ENCODE results near the gene C10orf90.
"Not testable (repeated sequence)": the region's sequence is repeated elsewhere in the genome, so short reads cannot be mapped to it uniquely, and the experiment has no call there.

The C10orf90 gene

DNA sequence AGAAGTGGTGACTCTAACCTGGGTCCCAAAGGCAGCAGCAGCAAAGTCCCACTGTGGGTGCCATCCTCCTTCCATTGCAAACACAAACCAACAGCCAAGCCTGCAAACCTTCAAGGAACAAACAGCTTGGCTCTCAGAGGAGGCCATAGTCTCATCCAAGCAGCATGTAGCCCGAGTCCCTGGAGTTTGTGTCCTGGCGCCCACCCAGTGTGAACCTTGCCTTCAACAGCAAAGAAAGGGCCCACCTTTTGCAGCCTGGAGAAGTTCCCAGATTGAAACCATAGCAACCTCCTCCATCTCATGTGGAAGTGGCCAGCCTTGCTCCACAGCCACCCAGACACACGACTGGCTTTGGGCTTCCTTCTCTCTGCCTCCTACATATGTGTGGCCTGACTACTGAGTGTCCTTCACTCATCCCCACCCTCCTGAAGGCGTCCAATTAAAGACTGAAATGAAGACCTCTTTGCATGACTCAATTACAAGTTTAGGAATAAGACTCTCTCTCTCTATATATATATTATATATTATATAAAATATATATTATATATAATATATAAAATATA is 106.1 kb downstream of the C10orf90 start:
- in situ Hi-C loops (cut with MboI; ENCODE audit: low pct_unique_long_range_greater_than_20kb, low sequenced_read_pairs): no loop called here
- DNase-seq: peak; percentile 35

DNA sequence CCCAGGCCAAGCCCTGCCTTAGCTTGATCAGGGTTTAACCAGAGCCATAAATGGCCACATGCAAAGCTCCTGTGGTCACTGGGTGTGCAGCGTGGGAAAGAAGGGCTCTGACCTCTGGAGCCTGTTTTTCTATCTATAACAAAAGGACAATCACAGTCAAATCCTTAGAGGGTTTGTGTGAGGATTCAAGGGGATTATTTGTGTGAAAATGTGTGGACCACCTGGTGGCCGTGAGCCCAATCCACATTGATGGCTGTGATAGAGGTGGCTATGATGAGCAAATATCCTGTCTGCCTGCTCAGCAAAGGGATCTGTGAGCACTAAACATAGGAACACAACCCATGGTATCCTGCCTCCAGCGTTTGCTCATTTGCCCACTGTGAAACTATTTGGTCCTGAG is 107.1 kb downstream of the C10orf90 start:
- DNase-seq: no peak
- in situ Hi-C loops (cut with MboI; ENCODE audit: low pct_unique_long_range_greater_than_20kb, low sequenced_read_pairs): no loop called here

DNA sequence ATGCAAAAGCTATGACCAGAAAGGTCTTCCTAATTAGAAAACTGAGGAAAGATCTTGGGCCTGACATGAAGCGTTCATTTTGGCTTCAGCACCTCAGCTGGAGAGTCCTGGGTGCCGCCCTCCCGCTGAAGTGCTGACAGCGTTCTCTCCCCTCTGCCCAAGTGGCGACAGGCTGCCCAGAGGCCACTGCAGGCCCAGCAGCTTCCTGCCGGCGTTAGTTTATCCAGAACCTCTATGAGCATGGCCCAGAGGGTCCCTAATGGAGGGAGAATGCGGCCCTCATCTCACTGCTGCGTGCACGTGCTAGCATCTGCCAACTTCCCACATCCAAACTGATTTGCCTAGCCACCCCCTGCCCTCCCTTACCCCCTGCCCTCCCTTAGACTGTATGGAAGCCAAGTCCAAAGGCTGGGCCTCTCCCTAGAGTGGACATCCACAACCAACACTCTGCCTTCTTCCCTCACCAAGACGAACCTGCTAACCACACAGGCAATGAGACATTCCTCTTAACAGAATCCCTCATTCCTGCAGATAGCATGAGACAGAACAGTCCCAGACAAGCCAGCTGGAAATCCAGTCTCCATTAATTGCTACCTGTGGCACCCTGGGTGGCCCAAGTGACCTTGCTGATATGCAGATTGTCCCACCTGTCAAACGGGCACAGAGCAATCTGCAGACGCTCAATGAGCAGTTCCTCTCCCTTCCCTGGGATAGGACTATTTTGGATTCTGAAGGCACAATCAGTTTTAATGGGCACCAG is 108.4 kb downstream of the C10orf90 start:
- in situ Hi-C loops (cut with MboI; ENCODE audit: low pct_unique_long_range_greater_than_20kb, low sequenced_read_pairs): no loop called here
- no peak for DNase-seq

DNA sequence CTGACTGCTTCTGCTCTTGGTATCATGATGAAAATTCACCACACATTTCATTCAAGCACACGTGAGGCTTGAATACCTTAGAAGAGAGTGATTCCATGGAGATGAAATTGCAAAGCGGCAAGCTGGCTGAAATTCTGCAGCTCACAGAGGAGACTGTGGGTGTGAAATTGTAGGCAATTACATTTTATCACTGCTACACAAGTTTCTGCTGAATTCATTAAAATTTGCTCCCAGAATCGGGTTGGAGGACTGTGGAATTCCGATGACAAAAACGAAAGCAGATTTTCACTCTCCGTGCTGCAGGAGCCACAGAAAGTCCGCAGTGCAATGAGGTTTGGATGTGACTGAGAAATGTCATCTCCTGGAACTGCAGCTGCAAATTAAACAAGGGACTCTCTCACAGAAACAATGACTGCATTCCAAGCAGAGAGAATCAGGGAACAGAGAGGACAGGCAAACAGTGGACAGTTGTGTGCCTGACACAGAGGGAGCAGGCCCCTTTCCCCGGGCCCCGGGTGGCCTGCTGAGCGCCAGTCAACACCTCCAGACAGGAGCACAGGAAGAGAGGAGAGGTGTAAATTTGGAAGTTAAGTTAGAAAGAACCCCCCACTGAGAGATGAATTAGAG is 109.1 kb downstream of the C10orf90 start:
- in situ Hi-C loops (cut with MboI; ENCODE audit: low pct_unique_long_range_greater_than_20kb, low sequenced_read_pairs): no loop called here
- DNase-seq: no peak

DNA sequence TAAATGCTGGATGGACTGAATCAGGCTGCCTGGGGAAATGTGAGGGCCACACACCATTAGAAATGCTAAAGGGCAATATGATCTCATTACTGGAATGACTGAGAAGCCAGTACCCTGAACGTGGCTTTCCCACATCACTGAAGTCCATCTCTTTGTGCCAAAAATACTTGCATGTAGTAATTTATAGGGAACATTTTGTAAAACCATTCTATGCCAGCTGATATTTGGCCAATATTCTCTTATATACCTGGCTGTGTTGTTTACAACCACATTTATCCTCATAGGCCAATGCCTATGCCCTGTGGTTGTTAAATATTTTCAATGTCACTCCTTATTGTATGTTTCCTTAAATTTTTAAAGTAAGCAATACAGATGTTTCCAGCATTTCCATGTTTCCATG is 111.6 kb downstream of the C10orf90 start:
- in situ Hi-C loops (cut with MboI; ENCODE audit: low pct_unique_long_range_greater_than_20kb, low sequenced_read_pairs): no loop called here
- DNase-seq: no peak

DNA sequence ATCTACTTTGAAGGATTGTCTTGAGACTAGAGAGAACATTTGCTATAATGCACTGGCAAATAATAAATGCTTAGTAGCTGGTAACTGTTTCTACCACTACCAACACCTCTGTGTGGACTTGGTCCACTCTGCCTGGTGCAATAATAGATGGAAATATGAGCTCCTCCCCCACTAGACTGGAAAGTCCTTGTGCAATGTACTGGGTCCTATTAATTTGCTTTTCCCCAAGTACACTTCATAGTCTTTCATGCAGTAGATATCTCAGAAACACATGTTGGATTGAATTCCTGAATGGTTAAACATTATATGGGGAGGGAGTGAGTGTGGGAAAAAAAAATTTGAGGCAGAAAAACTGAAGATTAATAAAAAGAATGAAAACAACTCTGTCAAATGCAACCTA is 119.3 kb downstream of the C10orf90 start:
- in situ Hi-C loops (cut with MboI; ENCODE audit: low pct_unique_long_range_greater_than_20kb, low sequenced_read_pairs): no loop called here
- DNase-seq: no peak

DNA sequence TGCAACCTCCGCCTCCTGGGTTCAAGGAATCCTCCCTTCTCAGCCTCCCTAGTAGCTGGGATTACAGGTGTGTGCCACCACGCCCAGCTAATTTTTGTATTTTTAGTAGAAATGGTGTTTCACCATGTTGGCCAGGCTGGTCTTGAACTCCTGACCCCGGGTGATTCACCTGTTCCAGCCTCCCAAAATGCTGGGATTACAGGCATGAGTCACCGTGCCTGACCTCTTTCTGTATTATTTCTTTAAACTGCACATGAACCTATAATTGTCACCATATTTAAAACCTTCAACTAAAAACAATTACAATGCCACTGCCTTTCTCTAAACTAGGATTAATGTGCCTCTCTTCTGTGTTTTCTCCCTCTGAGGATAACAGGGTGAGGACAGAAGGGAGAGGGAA is 119.9 kb downstream of the C10orf90 start:
- in situ Hi-C loops (cut with MboI; ENCODE audit: low pct_unique_long_range_greater_than_20kb, low sequenced_read_pairs); DNase-seq: not testable (repeated sequence)

DNA sequence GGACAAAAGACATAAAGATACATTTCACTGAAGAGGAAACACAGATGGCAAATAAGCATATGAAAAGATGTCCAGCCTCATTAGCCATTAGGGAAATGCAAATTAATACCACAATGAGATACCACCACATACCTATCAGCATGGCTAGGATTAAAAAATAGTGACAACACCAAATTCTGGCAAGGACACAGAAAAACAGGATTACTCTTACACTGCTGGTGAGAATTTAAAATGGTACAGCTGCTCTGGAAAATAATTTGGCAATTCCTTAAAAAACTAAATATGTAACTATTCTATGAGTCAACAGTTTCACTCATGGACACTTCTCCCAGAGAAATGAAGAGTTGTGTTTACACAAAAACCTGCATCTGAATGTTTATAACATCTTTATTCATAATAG is 121.1 kb downstream of the C10orf90 start:
- DNase-seq: no peak
- in situ Hi-C loops (cut with MboI; ENCODE audit: low pct_unique_long_range_greater_than_20kb, low sequenced_read_pairs): no loop called here

DNA sequence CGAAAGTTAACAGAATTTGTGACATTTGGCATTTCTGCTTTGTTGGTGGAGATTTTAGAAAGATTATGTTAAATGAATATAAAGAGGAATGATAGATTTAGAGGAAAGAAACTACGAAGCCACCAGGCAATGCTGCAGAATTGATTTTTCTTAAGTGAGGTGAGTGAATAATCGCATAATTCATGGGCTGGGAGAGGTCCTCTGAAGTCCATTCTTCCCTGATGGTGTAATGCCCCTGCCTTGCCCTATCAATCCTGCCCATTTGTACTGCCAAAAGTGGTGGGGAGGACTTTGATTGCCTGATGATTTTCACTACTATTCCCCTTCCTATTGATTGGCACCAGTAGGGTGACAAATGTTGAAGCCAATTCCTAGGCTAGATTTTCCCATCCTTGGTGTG is 125.9 kb downstream of the C10orf90 start:
- in situ Hi-C loops (cut with MboI; ENCODE audit: low pct_unique_long_range_greater_than_20kb, low sequenced_read_pairs): no loop called here
- no peak for DNase-seq

DNA sequence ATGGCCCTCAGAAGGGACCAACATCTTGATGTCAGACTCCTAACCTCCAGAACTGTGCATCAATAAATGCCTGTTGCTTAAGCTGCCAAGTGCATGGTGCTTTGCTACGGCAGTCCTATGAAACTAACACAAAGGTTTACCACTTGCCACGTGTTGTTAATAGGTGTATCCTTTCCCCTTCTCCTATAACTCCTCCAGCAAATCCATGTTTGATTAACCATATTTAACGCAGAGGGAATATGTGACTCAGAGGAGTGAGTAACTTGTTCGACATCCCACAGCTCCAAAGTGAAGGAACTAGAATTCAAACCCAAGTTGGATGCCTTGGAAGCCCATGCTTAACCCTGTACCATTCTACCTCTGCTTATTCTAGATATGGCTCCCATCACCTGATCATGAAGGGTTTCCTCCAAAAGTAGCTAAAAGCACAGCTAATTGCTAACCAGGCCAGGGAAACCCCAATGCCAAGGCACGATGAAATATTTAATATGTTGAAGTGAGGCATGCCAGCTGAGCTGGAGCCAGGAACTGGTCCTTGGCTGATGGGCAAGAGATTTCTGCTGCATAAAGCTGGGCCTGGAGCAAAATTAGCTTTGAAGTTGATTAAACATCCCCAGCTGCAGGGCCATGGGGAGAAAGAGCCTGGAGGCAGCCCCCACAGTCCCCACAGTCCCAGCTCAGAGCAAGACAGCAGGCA is 131.9 kb downstream of the C10orf90 start:
- in situ Hi-C loops (cut with MboI; ENCODE audit: low pct_unique_long_range_greater_than_20kb, low sequenced_read_pairs): no loop called here
- DNase-seq: no peak

DNA sequence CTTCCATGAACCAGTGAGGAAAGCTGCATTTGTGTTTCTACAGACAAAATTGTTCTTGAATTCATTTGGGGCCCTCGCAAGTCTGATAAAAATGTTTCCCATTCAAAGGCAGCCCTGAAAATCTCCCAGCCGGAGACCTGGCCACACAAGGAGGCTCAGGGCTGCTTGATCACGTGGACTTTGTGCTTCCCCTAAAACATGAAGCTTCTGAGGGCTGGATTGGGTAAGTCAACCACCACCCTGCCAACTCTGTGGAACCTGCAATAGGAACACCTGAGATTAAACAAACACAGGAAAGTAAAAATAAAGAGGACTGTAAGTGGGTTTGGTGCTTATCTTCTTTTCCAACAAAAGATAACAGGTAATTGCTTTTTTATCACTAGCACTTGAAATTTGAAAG is 133.8 kb downstream of the C10orf90 start:
- in situ Hi-C loops (cut with MboI; ENCODE audit: low pct_unique_long_range_greater_than_20kb, low sequenced_read_pairs): no loop called here
- no peak for DNase-seq

DNA sequence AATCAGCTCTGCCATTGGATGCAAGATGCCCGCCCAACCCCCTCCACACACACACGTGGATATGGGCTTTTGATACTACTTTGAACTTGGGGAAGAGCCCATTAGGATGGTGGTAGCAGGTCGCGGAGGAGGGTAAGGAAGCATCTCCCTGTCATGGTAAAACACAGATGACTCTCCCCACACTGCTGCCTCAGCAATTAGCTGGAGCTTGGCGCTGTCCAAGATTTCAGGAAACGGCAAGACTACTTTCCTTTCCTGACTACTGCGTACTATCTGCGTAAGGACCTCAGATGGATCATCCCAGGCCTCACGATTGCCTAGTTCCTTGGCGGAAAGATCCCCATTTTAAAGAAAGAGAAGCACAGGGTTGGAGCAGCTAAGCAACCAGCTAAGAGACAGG is 134.3 kb downstream of the C10orf90 start:
- no peak for DNase-seq
- in situ Hi-C loops (cut with MboI; ENCODE audit: low pct_unique_long_range_greater_than_20kb, low sequenced_read_pairs): no loop called here

DNA sequence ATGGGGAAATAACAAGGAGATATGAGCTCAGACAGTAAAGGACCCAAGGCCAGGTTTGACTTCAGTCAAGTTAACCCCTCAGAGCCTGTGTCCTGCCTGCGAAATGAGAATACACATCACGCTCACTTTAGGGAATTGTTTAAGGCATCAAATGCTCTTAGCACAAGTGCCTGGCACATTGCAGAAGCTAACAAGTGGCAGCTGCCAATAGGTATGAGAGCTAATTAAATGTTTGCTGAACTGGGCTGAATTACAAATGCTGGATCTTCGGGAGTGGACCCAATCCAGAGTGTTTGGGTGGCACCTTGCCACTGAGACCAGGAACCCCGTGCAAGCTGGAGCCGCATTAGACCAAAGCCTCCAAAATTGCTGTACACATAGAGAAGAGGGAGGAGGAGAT is 136.8 kb downstream of the C10orf90 start:
- no peak for DNase-seq
- in situ Hi-C loops (cut with MboI; ENCODE audit: low pct_unique_long_range_greater_than_20kb, low sequenced_read_pairs): no loop called here

DNA sequence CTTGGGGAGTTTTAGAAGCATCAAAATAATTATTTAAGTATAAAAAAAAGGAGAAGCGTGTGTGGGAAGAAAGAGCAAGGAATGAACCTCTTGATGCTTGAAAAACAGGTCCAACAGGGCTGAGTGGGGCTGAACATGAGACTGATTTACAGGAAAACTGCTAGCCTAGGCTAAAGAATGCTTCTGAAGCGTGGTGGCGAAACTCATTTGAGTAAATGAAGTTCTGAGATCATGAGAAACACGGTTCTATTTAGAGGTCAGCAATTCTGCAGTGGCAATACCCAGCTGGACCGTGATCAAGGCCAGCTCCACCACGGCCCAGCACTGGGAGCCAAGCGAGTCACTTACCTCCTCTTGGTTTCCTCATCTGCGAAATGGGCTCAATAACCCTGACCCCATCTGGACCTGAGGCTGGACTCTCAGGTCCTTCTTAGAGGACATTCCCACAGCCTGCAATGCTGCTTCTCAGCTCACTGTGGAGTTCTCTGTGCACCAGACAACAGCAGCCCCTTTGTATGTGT is 142.1 kb downstream of the C10orf90 start:
- DNase-seq: no peak
- in situ Hi-C loops (cut with MboI; ENCODE audit: low pct_unique_long_range_greater_than_20kb, low sequenced_read_pairs): no loop called here

DNA sequence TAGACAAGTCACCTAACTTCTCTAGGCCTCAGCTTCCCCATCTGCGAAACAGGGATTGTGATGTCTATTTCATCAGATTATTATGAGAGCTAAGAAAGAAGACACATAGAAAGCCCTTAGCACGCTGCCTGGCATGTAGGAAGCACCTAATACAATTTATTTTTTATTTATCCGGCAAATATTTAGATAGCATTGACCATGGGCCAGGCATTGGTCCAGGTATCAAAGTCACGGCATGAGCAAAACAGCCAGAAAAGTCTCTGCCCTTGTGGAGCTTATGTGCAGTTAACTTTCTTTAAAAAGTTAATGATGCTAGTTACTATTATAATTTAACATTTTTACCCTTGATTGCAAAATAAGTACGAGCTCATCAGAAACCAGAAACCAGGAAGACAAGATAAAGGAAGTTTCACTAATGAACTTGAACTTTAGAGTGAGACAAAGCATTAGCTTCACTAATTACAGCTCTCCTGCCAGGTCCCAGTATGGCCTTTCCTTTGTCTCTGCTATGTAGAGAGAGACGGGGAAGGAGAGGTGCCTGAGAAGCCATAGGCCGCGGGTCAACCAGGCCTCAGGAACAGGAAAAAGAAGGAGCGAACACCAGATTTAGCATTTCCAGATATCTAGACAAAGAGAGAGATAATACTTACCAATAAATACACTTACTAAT is 142.7 kb downstream of the C10orf90 start:
- in situ Hi-C loops (cut with MboI; ENCODE audit: low pct_unique_long_range_greater_than_20kb, low sequenced_read_pairs): no loop called here
- DNase-seq: no peak

DNA sequence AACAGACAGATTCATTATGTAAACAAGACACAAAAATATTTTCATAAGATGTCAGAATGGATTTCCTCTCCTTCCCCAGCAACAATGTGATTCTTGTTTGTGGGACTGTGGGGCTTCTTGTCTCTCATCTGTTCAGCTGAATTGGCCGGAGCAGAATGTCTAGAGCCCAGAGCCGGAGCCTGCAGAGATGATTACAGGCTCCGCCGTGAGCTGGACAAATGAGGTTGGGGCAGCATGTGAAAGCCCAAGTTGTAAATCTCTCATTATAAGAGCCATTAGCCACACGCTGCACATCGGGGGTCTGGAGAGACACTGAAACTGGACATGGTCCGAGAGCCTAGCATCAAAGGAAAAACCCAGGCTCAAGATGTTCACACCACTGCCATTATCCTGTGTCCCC is 145.2 kb downstream of the C10orf90 start:
- no peak for DNase-seq
- in situ Hi-C loops (cut with MboI; ENCODE audit: low pct_unique_long_range_greater_than_20kb, low sequenced_read_pairs): no loop called here

DNA sequence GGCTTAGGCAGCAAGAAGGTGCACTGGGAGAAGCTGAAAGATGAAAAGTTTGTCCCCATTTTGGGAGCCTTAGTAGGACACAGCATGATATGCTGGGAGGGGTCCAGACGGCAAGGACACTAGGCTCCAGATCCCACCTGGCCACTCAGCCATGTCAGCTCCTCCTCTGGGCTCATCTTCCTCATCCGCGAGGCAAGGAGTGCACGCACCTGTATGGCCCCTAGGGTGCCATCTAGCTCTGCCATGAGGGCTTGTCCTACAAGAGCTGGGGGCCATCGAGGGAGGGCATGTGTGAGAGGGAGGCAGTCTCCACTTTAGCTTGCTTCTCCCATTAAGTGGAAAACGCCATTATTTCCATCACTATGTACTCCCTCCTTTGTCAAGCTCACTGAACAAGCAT is 146.0 kb downstream of the C10orf90 start:
- in situ Hi-C loops (cut with MboI; ENCODE audit: low pct_unique_long_range_greater_than_20kb, low sequenced_read_pairs): loop anchor here (25.0 kb wide), 1 partner anchor 537 kb away; no protein-coding TSS in a partner anchor
- no peak for DNase-seq

DNA sequence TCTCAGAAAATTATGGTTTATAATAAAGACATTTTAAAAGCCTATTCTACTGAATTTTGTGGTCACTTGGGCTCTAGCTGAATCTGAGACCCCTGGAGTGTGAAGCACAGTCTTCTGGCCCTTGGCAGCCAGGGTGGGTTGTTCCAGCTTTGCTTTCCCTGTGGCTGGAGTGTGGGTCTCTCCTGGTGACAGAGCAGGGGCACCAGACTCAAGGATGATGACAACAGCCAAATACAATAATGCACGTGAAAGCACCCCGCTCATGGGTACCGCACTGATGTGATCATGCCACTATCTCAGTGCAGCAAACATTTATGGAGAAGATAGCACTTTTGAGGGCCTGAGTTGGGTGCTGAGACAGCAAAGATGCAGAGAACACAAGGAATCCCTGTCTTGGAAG is 147.4 kb downstream of the C10orf90 start:
- in situ Hi-C loops (cut with MboI; ENCODE audit: low pct_unique_long_range_greater_than_20kb, low sequenced_read_pairs): loop anchor here (25.0 kb wide), 1 partner anchor 536 kb away; no protein-coding TSS in a partner anchor
- DNase-seq: no peak

DNA sequence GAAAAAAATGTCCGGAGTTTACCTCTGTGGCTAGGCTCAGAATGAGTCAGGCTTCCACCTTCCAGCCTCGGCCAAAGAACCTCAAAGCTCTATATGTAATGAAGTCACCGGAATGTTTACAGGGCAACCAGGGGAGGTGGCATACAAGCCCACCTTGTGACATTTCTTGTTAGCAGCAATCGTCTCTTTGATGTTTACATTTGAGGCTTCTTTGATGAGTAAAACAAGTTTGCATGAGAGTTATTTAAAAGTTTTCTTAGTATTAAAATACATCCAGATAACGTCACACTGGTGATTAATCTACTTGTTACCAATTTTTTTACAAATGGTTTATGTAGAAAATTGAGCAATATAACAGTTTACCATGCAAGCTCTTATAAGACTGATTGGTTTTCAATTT is 149.1 kb downstream of the C10orf90 start:
- no peak for DNase-seq
- in situ Hi-C loops (cut with MboI; ENCODE audit: low pct_unique_long_range_greater_than_20kb, low sequenced_read_pairs): loop anchor here (25.0 kb wide), 1 partner anchor 534 kb away; no protein-coding TSS in a partner anchor
